ENCODE results near the gene LYRM1.
"Not testable (repeated sequence)": the region's sequence is repeated elsewhere in the genome, so short reads cannot be mapped to it uniquely, and the experiment has no call there.

The LYRM1 gene

GRCh38 chr16:20968765-20969164, 68.2 kb downstream of the LYRM1 start:
- no peak overlapping the region for H2AFZ ChIP-seq (ENCODE audit: low read depth, low read length, severe bottlenecking)
- no peak overlapping the region for H3K4me2 ChIP-seq (ENCODE audit: low read depth, low read length, poor library complexity, severe bottlenecking)
- no peak overlapping the region for H3K4me3 ChIP-seq (ENCODE audit: insufficient read depth, low read length, poor library complexity, severe bottlenecking)
- H3K9me2 ChIP-seq (replicated peaks; ENCODE audit: insufficient read depth, low read length), result no peaks in the 10 kb centered on the region
- no peaks in the 10 kb centered on the region for H3K79me2 ChIP-seq (ENCODE audit: insufficient read depth, low read length)
- H3K36me3 ChIP-seq (ENCODE audit: low read length), result no peaks in the 10 kb centered on the region
- TF ChIP-seq EZH2phosphoT487 (conservative IDR thresholded peaks at IDR 0.05; ENCODE audit: low read length) (no peak), CTCF (IDR thresholded peaks at IDR 0.05; ENCODE audit: insufficient read depth, low read length, poor library complexity, severe bottlenecking) (no peak)
- no peaks in the 10 kb centered on the region for H3F3A ChIP-seq (ENCODE audit: insufficient read depth)
- no peaks in the 10 kb centered on the region for H3K9me3 ChIP-seq (ENCODE audit: insufficient read depth, low read length)
- H3K27ac ChIP-seq (ENCODE audit: low read depth, low read length), result no peak overlapping the region
- no peaks in the 10 kb centered on the region for H4K20me1 ChIP-seq (ENCODE audit: low read depth, low read length)
- H3K9ac ChIP-seq (ENCODE audit: low read length), result no peak overlapping the region
- no peaks in the 10 kb centered on the region for H3K27me3 ChIP-seq (ENCODE audit: low read length)

GRCh38 chr16:20969386-20969785, 68.8 kb downstream of the LYRM1 start:
- no peaks in the 10 kb centered on the region for H3K27me3 ChIP-seq (ENCODE audit: low read length)
- no peak overlapping the region for H3K4me2 ChIP-seq (ENCODE audit: low read depth, low read length, poor library complexity, severe bottlenecking)
- H3K9ac ChIP-seq (ENCODE audit: low read length), result no peak overlapping the region
- no peaks in the 10 kb centered on the region for H3F3A ChIP-seq (ENCODE audit: insufficient read depth)
- H3K9me2 ChIP-seq (replicated peaks; ENCODE audit: insufficient read depth, low read length), result no peaks in the 10 kb centered on the region
- H2AFZ ChIP-seq (ENCODE audit: low read depth, low read length, severe bottlenecking), result no peak overlapping the region
- no peak overlapping the region for H3K4me3 ChIP-seq (ENCODE audit: insufficient read depth, low read length, poor library complexity, severe bottlenecking)
- no peaks in the 10 kb centered on the region for H4K20me1 ChIP-seq (ENCODE audit: low read depth, low read length)
- no peak overlapping the region for H3K27ac ChIP-seq (ENCODE audit: low read depth, low read length)
- no peak for TF ChIP-seq EZH2phosphoT487 (conservative IDR thresholded peaks at IDR 0.05; ENCODE audit: low read length)
- no peak for TF ChIP-seq CTCF (IDR thresholded peaks at IDR 0.05; ENCODE audit: insufficient read depth, low read length, poor library complexity, severe bottlenecking)
- no peaks in the 10 kb centered on the region for H3K9me3 ChIP-seq (ENCODE audit: insufficient read depth, low read length)
- no peaks in the 10 kb centered on the region for H3K36me3 ChIP-seq (ENCODE audit: low read length)
- no peaks in the 10 kb centered on the region for H3K79me2 ChIP-seq (ENCODE audit: insufficient read depth, low read length)

GRCh38 chr16:20971401-20971800, 70.8 kb downstream of the LYRM1 start:
- no peaks in the 10 kb centered on the region for H3K9me3 ChIP-seq (ENCODE audit: insufficient read depth, low read length)
- TF ChIP-seq EZH2phosphoT487 (conservative IDR thresholded peaks at IDR 0.05; ENCODE audit: low read length) (no peak), CTCF (IDR thresholded peaks at IDR 0.05; ENCODE audit: insufficient read depth, low read length, poor library complexity, severe bottlenecking) (no peak)
- H3K27me3 ChIP-seq (ENCODE audit: low read length), result no peaks in the 10 kb centered on the region
- H3K79me2 ChIP-seq (ENCODE audit: insufficient read depth, low read length), result no peaks in the 10 kb centered on the region
- no peak overlapping the region for H3K4me2 ChIP-seq (ENCODE audit: low read depth, low read length, poor library complexity, severe bottlenecking)
- no peak overlapping the region for H2AFZ ChIP-seq (ENCODE audit: low read depth, low read length, severe bottlenecking)
- H3K9ac ChIP-seq (ENCODE audit: low read length), result no peak overlapping the region
- no peak overlapping the region for H3K4me3 ChIP-seq (ENCODE audit: insufficient read depth, low read length, poor library complexity, severe bottlenecking)
- no peak overlapping the region for H3K27ac ChIP-seq (ENCODE audit: low read depth, low read length)
- H3K9me2 ChIP-seq (replicated peaks; ENCODE audit: insufficient read depth, low read length), result no peaks in the 10 kb centered on the region
- H4K20me1 ChIP-seq (ENCODE audit: low read depth, low read length), result no peaks in the 10 kb centered on the region
- H3F3A ChIP-seq (ENCODE audit: insufficient read depth), result no peaks in the 10 kb centered on the region
- no peaks in the 10 kb centered on the region for H3K36me3 ChIP-seq (ENCODE audit: low read length)

GRCh38 chr16:20973201-20973600, 72.6 kb downstream of the LYRM1 start:
- not testable (repeated sequence) for H3K9me2 ChIP-seq (replicated peaks; ENCODE audit: insufficient read depth, low read length); H3K9ac ChIP-seq (ENCODE audit: low read length); H3K9me3 ChIP-seq (ENCODE audit: insufficient read depth, low read length); H3K36me3 ChIP-seq (ENCODE audit: low read length); H3F3A ChIP-seq (ENCODE audit: insufficient read depth); H2AFZ ChIP-seq (ENCODE audit: low read depth, low read length, severe bottlenecking); H3K27me3 ChIP-seq (ENCODE audit: low read length); H4K20me1 ChIP-seq (ENCODE audit: low read depth, low read length); H3K27ac ChIP-seq (ENCODE audit: low read depth, low read length); H3K4me3 ChIP-seq (ENCODE audit: insufficient read depth, low read length, poor library complexity, severe bottlenecking); H3K4me2 ChIP-seq (ENCODE audit: low read depth, low read length, poor library complexity, severe bottlenecking); H3K79me2 ChIP-seq (ENCODE audit: insufficient read depth, low read length)
